ENCODE results near the gene GDE1.
A peak's percentile ranks its signal among the peaks of the same experiment; 100 is the strongest.

DNA sequence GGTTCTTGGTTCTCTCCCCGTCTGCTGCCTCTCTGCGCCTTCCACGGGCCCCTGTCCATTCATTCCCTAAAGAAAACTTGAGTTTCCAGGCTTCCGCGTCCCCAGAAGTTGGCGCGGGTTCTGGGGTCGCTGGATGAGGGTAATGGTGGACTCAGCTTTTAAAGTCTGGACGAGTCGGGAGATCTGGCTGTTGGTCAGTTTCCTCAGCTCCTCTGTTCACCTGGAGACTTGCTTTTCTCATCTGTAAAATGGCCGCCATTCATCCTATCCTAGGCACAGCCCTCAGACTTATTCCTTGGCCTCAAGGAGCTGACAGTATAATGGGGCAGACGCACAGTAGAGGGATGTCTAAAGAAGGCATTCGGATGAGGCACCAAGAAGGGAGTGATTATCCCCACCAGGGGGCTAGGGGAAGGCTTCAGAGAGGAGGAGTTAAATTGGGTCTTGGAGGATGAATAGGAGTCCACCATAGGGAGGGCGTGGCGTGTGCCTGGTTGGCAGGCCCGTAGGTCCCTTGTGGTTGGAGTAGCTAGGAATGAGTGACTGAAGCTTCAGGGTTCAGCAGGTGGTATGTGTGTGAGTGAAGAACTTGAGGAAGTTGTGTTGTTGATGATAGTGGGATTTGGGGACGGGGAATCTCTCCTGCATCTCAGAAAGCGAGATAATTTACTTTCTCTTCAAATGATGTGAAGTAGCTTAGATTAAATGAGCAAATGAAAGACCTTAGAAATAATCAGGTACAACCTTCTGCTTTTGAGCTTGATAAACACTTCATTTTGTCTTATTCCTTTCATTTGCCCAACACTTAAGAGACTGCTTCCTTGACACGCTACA lies 34.3 kb upstream of the GDE1 start:
- TF ChIP-seq MYC (IDR thresholded peaks at IDR 0.05; ENCODE audit: borderline replicate concordance, low read length) (no peak), ZFP36 (IDR thresholded peaks at IDR 0.05; ENCODE audit: borderline replicate concordance, partially characterized antibody) (peak; percentile 88), CEBPB (IDR thresholded peaks at IDR 0.05) (no peak), RFX5 (IDR thresholded peaks at IDR 0.05) (no peak)
- TF ChIP-seq, protein P1, sequence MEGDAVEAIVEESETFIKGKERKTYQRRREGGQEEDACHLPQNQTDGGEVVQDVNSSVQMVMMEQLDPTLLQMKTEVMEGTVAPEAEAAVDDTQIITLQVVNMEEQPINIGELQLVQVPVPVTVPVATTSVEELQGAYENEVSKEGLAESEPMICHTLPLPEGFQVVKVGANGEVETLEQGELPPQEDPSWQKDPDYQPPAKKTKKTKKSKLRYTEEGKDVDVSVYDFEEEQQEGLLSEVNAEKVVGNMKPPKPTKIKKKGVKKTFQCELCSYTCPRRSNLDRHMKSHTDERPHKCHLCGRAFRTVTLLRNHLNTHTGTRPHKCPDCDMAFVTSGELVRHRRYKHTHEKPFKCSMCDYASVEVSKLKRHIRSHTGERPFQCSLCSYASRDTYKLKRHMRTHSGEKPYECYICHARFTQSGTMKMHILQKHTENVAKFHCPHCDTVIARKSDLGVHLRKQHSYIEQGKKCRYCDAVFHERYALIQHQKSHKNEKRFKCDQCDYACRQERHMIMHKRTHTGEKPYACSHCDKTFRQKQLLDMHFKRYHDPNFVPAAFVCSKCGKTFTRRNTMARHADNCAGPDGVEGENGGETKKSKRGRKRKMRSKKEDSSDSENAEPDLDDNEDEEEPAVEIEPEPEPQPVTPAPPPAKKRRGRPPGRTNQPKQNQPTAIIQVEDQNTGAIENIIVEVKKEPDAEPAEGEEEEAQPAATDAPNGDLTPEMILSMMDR (IDR thresholded peaks at IDR 0.05), result no peak

Data from A549 (cell line).